Camera-type eye (tissue), 1 donor: ENCODE data around the gene SLC2A4. TPM values are rescaled to one million over a fixed set of nuclear protein-coding genes. Genes with fewer than 3 reads are reported as not detected.

Experiments
- total RNA-seq: library from RNA; depleted of rRNA; stranded (reverse); fragments of >200 nt; gene quantifications from one replicate; pipeline ENCODE4 v1.2.3, GENCODE V29; 2014

SLC2A4 gene
- total RNA-seq, 1 donor from 2014 or later, result 5.4 TPM

Other genes starting within 250 kb of the SLC2A4 start
- 0.44 TPM for gene SLC16A13, start 245.7 kb upstream of the SLC2A4 start, total RNA-seq
- gene SLC16A11, start 237.6 kb upstream of the SLC2A4 start, total RNA-seq, result 0.44 TPM
- gene CLEC10A, start 201.5 kb upstream of the SLC2A4 start, total RNA-seq, result 3.3 TPM
- 0.33 TPM for gene ASGR2, start 166.9 kb upstream of the SLC2A4 start, total RNA-seq
- gene ASGR1, start 102.3 kb upstream of the SLC2A4 start, total RNA-seq, result 5.7 TPM
- 194 TPM for gene DLG4, start 61.9 kb upstream of the SLC2A4 start, total RNA-seq
- 281 TPM for gene ACADVL, start 61.8 kb upstream of the SLC2A4 start, total RNA-seq
- gene DVL2, start 47.2 kb upstream of the SLC2A4 start, total RNA-seq, result 103 TPM
- 27.5 TPM for gene PHF23, start 42.3 kb upstream of the SLC2A4 start, total RNA-seq
- 310 TPM for gene GABARAP, start 39.3 kb upstream of the SLC2A4 start, total RNA-seq
- 74.5 TPM for gene CTDNEP1, start 30.0 kb upstream of the SLC2A4 start, total RNA-seq
- 39.5 TPM for gene ELP5, start 29.5 kb upstream of the SLC2A4 start, total RNA-seq
- gene CLDN7, start 19.2 kb upstream of the SLC2A4 start, total RNA-seq, result 14.3 TPM
- gene YBX2, start 12.9 kb downstream of the SLC2A4 start, total RNA-seq, result 1.3 TPM
- 138 TPM for gene EIF5A, start 25.9 kb downstream of the SLC2A4 start, total RNA-seq
- 43.4 TPM for gene GPS2, start 33.6 kb downstream of the SLC2A4 start, total RNA-seq
- 38.8 TPM for gene NEURL4, start 47.6 kb downstream of the SLC2A4 start, total RNA-seq
- 6.2 TPM for gene ACAP1, start 54.8 kb downstream of the SLC2A4 start, total RNA-seq
- gene KCTD11, start 70.4 kb downstream of the SLC2A4 start, total RNA-seq, result 4.5 TPM
- not detected for gene TMEM95, start 73.4 kb downstream of the SLC2A4 start, total RNA-seq
- gene TNK1, start 99.4 kb downstream of the SLC2A4 start, total RNA-seq, result 2.4 TPM
- 12.8 TPM for gene PLSCR3, start 112.8 kb downstream of the SLC2A4 start, total RNA-seq
- gene TMEM256, start 122.4 kb downstream of the SLC2A4 start, total RNA-seq, result 27.9 TPM
- 36.2 TPM for gene NLGN2, start 126.1 kb downstream of the SLC2A4 start, total RNA-seq
- gene SPEM1, start 138.6 kb downstream of the SLC2A4 start, total RNA-seq, result not detected
- not detected for gene SPEM2, start 143.9 kb downstream of the SLC2A4 start, total RNA-seq
- not detected for gene SPEM3, start 147.1 kb downstream of the SLC2A4 start, total RNA-seq
- gene TMEM102, start 153.7 kb downstream of the SLC2A4 start, total RNA-seq, result 1.0 TPM
- 7.1 TPM for gene FGF11, start 157.8 kb downstream of the SLC2A4 start, total RNA-seq
- 17.8 TPM for gene CHRNB1, start 163.3 kb downstream of the SLC2A4 start, total RNA-seq
- gene ZBTB4, start 197.9 kb downstream of the SLC2A4 start, total RNA-seq, result 35.8 TPM
- not detected for gene SLC35G6, start 199.7 kb downstream of the SLC2A4 start, total RNA-seq
- gene POLR2A, start 202.6 kb downstream of the SLC2A4 start, total RNA-seq, result 114 TPM